Stimulated activated CD4-positive, alpha-beta T cell treated with anti-CD3 and anti-CD28 coated beads, Interleukin-2, amount 100 ng/mL, for 48 hours (primary cell): ENCODE results near the gene TMBIM1.
"Not testable (repeated sequence)": the region's sequence is repeated elsewhere in the genome, so short reads cannot be mapped to it uniquely, and the experiment has no call there.

Source experiments
- DNase-seq, 2 donors: peaks; one replicate each; pipeline ENCODE4 v3.0.0-alpha.2; 2020

Gene TMBIM1

GRCh38 chr2:218317835-218318234 is 25.5 kb upstream of the TMBIM1 start:
- DNase-seq, result no peak

DNA sequence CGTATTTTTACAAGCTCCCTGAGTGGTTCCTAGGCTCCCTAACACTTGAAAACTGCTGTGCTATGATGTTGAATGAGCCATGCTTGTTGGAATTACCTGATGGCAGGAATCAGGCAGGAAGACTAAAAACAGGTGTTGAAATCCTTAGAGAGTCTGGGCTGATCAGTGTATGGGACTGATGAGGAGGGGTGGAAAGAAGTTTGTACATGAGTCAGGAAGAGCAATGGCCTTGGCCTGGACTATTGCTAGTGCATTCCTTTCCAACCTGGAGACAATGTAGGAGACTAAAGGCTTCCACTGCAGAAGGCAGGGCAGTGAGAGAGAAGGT is 25.0 kb upstream of the TMBIM1 start:
- DNase-seq, result no peak

- no peak for DNase-seq
Observed at GRCh38 chr2:218315397-218315796, 23.1 kb upstream of the TMBIM1 start.

GRCh38 chr2:218314764-218315163 is 22.5 kb upstream of the TMBIM1 start:
- not testable (repeated sequence) for DNase-seq

GRCh38 chr2:218313356-218313755 is 21.1 kb upstream of the TMBIM1 start:
- no peak for DNase-seq

GRCh38 chr2:218312267-218312756 is 20.0 kb upstream of the TMBIM1 start:
- no peak for DNase-seq

DNA sequence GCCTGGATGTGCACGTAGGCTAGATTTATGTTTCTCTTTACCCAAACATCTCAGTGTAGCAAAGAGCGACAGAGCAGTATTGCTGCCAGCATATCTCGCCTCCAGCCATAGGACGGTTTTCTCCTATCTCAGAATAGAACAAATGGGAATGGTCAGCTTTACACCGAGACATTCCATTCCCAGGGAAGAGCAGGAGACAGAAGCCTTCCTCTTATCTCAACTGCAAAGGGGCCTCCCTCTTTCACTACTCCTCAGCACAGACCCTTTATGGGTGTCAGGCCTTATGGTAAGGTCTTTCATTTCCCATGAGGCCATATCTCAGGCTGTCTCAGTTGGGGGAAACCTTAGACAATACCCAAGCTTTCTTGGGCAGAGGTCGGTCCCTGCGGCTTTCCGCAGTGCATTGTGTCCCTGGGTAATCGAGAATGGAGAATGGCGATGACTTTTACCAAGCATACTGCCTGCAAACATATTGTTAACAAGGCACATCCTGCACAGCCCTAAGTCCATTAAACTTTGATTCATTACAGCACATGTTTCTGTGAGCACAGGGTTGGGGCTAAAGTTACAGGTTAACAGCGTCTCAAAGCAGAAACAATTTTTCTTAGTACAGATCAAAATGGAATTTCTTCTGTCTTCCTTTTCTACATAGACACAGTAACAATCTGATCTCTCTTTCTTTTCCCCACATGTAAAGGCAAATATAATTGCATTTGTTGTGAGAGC is 19.4 kb upstream of the TMBIM1 start:
- not testable (repeated sequence) for DNase-seq

- DNase-seq, result no peak
Observed at GRCh38 chr2:218310853-218311540, 18.7 kb upstream of the TMBIM1 start.

DNA sequence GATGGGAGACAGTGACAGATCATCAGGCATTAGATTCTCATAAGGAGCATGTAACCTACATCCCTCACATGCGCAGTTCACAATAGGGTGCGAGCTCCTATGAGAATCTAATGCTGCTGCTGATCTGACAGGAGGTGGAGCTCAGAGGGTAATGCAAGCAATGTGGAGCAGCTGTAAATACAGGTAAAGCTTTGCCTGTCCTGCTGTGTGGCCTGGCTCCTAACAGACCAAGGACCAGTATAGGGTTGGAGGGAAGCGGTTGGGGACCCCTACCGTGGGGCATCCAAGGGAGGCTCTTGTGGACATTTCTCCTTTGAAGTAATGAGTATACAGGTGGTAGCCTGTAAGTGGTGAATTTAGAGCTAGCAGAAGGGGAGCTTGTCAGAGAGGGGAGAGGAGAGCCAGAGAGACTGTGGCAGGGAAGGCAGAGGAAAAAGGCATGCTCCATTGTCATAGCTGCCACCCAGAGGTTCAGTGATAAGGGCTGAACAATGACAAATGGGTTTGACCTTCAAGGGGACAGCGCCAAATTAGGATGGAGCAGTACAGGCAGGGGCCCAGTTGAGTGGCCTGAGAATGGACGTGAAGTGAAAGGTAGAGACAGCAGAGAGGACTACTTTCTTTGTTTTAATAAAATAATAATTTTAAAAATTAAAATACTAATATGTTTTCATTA is 15.2 kb upstream of the TMBIM1 start:
- DNase-seq, result no peak

GRCh38 chr2:218306184-218306920 is 14.0 kb upstream of the TMBIM1 start:
- DNase-seq, result no peak

GRCh38 chr2:218305383-218305782 is 13.1 kb upstream of the TMBIM1 start:
- no peak for DNase-seq

DNA sequence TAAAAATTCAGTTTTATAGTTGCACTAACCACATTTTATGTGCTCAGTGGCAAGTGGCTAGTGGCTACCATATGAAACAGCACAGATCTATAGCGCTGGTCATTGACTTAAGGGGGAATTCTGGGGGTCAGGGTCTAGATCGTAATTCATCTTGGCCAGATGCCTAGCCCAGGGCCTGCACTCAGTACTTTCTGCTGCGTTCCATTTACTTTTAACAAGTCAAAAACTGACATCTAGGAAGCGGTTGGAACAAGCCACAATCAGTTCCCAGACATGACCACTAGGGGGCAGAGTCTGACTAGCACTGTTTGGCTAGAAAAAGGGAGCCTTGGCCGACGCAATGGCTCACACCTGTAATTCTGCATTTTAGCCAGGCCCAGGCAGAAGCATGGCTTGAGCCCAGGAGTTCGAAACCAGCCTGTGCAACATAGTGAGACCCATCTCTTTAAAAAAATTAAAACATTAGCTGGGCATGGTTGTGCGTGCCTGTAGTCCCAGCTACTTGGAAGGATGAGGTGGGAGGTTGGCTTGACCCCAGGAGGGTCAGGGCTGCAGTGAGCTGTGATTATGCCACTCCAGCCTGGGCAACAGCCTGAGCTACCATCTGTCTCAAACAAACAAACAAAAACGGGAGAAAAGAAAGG is 9.0 kb upstream of the TMBIM1 start:
- peak; percentile 89 to 91 for DNase-seq

DNA sequence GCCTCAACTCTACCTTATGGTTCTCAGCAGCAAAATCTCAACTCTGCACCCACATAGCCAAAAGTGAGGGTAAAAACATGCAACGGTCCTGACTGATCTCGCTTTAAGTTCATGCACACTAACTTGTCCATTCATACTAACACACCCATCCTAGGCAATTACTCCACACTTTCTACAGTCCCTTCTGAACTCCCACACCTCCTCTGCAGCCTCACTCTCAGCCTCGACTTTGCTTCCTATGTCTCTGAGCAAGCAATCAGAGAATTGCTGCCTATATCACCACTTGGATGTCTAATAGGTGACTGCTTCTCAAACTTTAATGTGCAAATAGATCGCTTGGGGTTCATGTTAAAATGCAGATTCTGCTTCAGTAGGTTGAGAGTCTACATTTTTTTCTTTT is 7.8 kb upstream of the TMBIM1 start:
- DNase-seq, result no peak

DNA sequence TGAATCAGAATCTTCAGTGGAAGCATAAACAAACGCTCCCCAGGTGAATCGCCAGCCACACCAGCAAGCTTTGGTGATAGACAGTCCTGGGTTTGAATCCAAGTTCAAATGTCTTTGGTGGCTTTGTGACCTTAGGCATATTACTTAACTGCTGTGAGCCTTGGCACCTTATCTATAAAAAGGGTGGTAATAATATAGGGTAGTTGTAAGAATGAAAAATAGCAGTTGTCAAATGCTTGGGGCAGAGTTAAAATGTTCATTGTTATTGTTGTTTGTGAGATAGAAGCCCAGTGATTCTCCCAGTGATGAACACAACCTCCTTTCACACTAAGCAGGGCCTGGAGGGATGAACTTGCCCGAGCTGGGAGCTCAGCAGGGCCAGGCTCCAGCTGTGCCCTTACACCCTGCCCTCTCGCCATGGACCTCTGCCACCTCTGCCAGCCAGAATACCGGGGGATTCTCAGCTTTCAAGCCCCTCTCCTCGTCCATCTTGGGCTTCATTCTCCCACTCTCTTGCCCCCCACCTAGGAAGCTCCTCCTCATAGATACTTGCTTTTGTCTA is 6.1 kb upstream of the TMBIM1 start:
- no peak for DNase-seq

GRCh38 chr2:218296847-218297246 is 4.5 kb upstream of the TMBIM1 start:
- no peak for DNase-seq

GRCh38 chr2:218296200-218296599 is 3.9 kb upstream of the TMBIM1 start:
- no peak for DNase-seq

GRCh38 chr2:218295029-218295428 is 2.7 kb upstream of the TMBIM1 start:
- DNase-seq, result no peak

DNA sequence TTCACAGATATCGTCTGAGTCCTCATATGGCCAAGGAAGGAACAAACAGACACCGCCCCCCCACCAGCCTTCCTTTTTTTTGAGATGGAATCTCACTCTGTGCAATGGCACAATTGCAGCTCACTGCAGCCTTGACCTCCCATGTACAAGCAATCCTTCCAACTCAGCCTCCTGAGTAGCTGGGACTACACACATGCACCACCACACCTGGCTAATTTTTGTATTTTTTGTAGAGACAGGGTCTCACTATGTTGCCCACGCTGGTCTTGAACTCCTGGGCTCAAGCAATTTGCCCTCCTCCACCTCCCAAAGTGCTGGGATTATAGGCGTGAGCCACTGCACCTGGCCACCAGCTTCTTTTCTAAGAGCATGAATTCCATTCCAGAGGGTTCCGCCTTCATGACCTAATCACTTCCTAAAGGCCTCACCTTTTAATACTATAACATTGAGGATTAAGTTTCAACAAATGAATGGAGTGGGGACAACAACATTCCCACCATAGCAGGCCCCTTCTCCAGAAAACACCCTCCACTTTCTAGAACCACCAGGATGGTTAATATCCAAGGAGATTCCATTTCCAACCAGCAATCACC is 2.2 kb upstream of the TMBIM1 start:
- no peak for DNase-seq

DNA sequence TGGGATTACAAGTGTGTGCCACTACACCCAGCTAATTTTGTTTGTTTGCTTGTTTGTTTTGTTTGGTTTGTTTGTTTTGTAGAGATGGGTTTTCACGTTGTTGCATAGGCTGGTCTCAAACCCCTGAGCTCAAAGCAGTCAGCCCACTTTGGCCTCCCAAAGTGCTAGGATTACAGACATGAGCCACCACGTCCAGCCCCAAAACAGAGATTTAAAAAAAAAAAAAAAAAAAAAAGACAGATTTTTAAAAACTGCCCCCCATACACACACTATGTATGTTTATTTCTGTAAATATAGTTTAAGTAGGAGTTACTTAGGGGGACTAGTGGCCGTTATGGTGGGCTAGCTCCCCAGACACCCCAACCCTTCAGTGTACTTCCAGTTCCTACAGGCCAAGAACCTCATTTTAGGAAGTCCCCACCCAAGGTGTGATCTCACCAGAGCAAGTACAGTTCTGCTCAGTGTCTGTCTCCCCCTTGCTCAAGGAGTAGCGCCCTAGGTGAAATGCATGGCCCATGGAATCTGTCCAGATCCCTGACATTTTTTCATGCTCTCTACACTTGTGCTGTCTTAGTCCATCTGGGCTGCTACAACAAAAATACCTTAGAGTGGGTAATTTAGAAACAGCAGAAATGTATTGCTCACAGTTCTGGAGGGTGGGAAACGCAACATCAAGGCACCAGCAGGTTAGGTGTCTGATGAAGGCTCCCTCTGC is 1.6 kb upstream of the TMBIM1 start:
- DNase-seq, result no peak

DNA sequence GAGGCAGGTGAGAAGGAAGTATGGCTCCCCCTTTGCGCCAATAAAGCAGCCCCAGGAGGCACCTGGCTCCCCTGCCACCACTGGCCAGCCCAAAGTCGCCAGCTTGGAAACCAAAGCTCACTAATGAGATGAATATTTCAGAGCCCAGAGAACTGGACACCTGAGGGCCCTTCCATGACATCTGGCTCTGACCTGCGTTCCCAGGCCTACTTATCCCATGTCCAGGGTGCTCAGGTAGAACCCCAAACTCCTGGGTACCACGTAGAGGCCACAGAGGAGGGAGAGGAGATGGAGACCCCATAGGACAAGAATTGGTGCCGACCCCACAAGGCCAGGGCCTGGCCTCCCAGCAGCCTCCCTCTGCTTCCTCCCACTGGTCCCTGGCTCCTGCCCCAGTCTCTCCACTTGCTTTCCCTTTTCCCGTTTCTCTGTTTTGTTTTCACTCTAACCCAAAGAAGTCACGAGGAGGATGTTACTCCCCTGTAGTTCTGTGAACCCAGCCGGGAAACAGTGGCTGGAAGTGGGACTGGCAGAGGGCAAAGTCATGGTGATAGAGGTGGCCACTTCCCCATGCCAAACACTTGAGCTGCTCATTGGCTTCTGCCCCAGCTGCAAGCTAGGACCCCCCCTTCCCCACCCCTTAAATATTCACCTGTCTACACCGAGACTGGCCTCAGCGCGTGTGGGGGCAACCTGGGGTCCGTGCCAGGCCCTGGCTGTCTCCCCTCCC is 820 bp downstream of the TMBIM1 start:
- no peak for DNase-seq
